Neural progenitor cell (in vitro differentiated cells): Measurements from ENCODE around the gene REN. TPM values are rescaled to one million over a fixed set of nuclear protein-coding genes. Genes with fewer than 3 reads are reported as not detected.

ENCODE experiments used
- DNase-seq: peaks from one replicate; pipeline ENCODE4 v3.0.0-alpha.2; 2016; ENCODE audit warnings: low spot score
- H2AFZ ChIP-seq: fragments of 200-600 bp; sonication (generic); replicated peaks from 2 replicates; pipeline ENCODE4 v1.6.1; 2016; ENCODE audit warnings: antibody characterized with exemption
- H3F3A ChIP-seq: fragments of 200-600 bp; sonication (generic); 2 replicates; pipeline ENCODE4 v1.6.1; 2016; ENCODE audit warnings: antibody characterized with exemption, low read depth
- H3K27ac ChIP-seq: fragments of 200-600 bp; sonication (generic); 2 replicates; pipeline ENCODE4 v1.5.1; 2016; ENCODE audit warnings: mild to moderate bottlenecking
- H3K27me3 ChIP-seq: fragments of 200-600 bp; sonication (generic); 2 replicates; pipeline ENCODE4 v1.6.1; 2016; ENCODE audit warnings: mild to moderate bottlenecking, moderate library complexity
- H3K36me3 ChIP-seq: fragments of 200-600 bp; sonication (generic); 2 replicates; pipeline ENCODE4 v1.5.1; 2016
- H3K4me1 ChIP-seq: fragments of 200-600 bp; sonication (generic); 2 replicates; pipeline ENCODE4 v1.6.1; 2016; ENCODE audit warnings: mixed run types
- H3K4me2 ChIP-seq: fragments of 200-600 bp; sonication (generic); 2 replicates; pipeline ENCODE4 v1.6.1; 2016
- H3K4me3 ChIP-seq: fragments of 200-600 bp; sonication (generic); 2 replicates; pipeline ENCODE4 v1.5.1; 2016
- H3K79me2 ChIP-seq: fragments of 200-600 bp; sonication (generic); 2 replicates; pipeline ENCODE4 v1.6.1; 2016; ENCODE audit warnings: low read depth
- H3K9ac ChIP-seq: fragments of 200-600 bp; sonication (generic); 2 replicates; pipeline ENCODE4 v1.6.1; 2016
- H3K9me3 ChIP-seq: fragments of 200-600 bp; sonication (generic); 2 replicates; pipeline ENCODE4 v1.5.1; 2016; ENCODE audit warnings: low read depth
- H4K20me1 ChIP-seq: fragments of 200-600 bp; sonication (generic); 2 replicates; pipeline ENCODE4 v1.6.1; 2016; ENCODE audit warnings: low read depth
- H3K27ac Mint-ChIP-seq: 3 replicates; pipeline ENCODE4 v1.8.0; 2021; ENCODE audit warnings: mixed read lengths
- H3K27me3 Mint-ChIP-seq: 2 replicates; pipeline ENCODE4 v1.8.0; 2022; ENCODE audit warnings: low read depth, mild to moderate bottlenecking, inconsistent platforms, moderate library complexity, mixed read lengths; ENCODE audit not compliant: insufficient read depth
- H3K36me3 Mint-ChIP-seq: 3 replicates; pipeline ENCODE4 v1.8.0; 2021; ENCODE audit warnings: mixed read lengths
- H3K4me1 Mint-ChIP-seq: 3 replicates; pipeline ENCODE4 v1.8.0; 2021; ENCODE audit warnings: mixed read lengths
- H3K4me3 Mint-ChIP-seq: 3 replicates; pipeline ENCODE4 v1.8.0; 2021; ENCODE audit warnings: mild to moderate bottlenecking, moderate library complexity, mixed read lengths
- H3K9me3 Mint-ChIP-seq: 3 replicates; pipeline ENCODE4 v1.8.0; 2020; ENCODE audit warnings: mixed read lengths
- EZH2 ChIP-seq: fragments of 200-600 bp; sonication (generic); IDR thresholded peaks from 2 replicates; pipeline ENCODE4 v1.6.1; 2017; ENCODE audit warnings: antibody characterized with exemption, mild to moderate bottlenecking, moderate library complexity
- EZH2phosphoT487 ChIP-seq: fragments of 200-600 bp; sonication (generic); IDR thresholded peaks from 2 replicates; pipeline ENCODE4 v1.6.1; 2017; ENCODE audit warnings: antibody characterized with exemption
- total RNA-seq: library from RNA; depleted of rRNA; stranded (reverse); fragments of >200 nt; gene quantifications from 2 replicates; pipeline ENCODE4 v1.2.3, GENCODE V29; 2015; ENCODE audit warnings: low replicate concordance
- TF ChIP-seq, protein P1 (sequence below): fragments of 200-600 bp; sonication (generic); IDR thresholded peaks from 2 replicates; pipeline ENCODE4 v1.5.1; 2017; ENCODE audit warnings: antibody characterized with exemption, mild to moderate bottlenecking

Gene REN
- total RNA-seq, 1 donor from 2014 or later = not detected

- H3K4me2 ChIP-seq = no peak overlapping the region
- no peak for DNase-seq
- H2AFZ ChIP-seq = no peak overlapping the region
- H3K36me3 ChIP-seq = no peaks in the 10 kb centered on the region
- H4K20me1 ChIP-seq = no peaks in the 10 kb centered on the region
- Mint-ChIP-seq H3K9me3 (no peaks in the 10 kb centered on the region), H3K27ac (no peak overlapping the region), H3K4me3 (no peak overlapping the region), H3K4me1 (no peaks in the 10 kb centered on the region), H3K36me3 (peaks cover 11% of the 10 kb centered on the region), H3K27me3 (no peaks in the 10 kb centered on the region)
- no peaks in the 10 kb centered on the region for H3K9me3 ChIP-seq
- no peaks in the 10 kb centered on the region for H3K79me2 ChIP-seq
- no peak overlapping the region for H3K9ac ChIP-seq
- no peak overlapping the region for H3K27ac ChIP-seq
- H3K27me3 ChIP-seq = no peaks in the 10 kb centered on the region
- TF ChIP-seq EZH2 (no peak), EZH2phosphoT487 (no peak)
- TF ChIP-seq, protein P1, sequence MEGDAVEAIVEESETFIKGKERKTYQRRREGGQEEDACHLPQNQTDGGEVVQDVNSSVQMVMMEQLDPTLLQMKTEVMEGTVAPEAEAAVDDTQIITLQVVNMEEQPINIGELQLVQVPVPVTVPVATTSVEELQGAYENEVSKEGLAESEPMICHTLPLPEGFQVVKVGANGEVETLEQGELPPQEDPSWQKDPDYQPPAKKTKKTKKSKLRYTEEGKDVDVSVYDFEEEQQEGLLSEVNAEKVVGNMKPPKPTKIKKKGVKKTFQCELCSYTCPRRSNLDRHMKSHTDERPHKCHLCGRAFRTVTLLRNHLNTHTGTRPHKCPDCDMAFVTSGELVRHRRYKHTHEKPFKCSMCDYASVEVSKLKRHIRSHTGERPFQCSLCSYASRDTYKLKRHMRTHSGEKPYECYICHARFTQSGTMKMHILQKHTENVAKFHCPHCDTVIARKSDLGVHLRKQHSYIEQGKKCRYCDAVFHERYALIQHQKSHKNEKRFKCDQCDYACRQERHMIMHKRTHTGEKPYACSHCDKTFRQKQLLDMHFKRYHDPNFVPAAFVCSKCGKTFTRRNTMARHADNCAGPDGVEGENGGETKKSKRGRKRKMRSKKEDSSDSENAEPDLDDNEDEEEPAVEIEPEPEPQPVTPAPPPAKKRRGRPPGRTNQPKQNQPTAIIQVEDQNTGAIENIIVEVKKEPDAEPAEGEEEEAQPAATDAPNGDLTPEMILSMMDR = no peak
- no peak overlapping the region for H3K4me3 ChIP-seq
- no peaks in the 10 kb centered on the region for H3F3A ChIP-seq
- H3K4me1 ChIP-seq = no peaks in the 10 kb centered on the region
These were observed 25.0 kb downstream of the REN start for GRCh38 chr1:204141131-204141530.

DNA sequence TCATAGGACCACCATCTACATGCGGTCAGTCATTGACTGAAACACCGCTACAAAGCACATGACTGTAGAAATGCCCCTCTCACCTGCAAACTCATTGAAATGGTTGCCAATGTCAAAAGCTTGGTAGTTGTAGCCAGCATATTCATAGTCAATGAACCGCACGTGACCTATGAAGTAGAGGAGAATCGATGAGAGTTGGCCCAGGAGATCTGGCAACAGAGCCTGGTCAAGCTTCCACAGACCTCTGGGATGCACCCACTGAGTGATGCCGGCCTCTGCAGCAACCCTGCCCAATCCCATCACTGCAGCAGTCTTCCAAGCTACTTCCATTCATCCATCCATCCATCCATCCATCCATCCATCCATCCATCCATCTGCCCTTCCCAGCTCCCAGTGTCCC, 26.2 kb downstream of the REN start:
- no peak overlapping the region for H3K9ac ChIP-seq
- no peak overlapping the region for H3K27ac ChIP-seq
- H3K9me3 ChIP-seq = no peaks in the 10 kb centered on the region
- Mint-ChIP-seq H3K27ac (no peak overlapping the region), H3K4me3 (peak overlapping the region; percentile 24), H3K36me3 (peaks cover 11% of the 10 kb centered on the region), H3K4me1 (no peaks in the 10 kb centered on the region), H3K27me3 (peaks cover 2% of the 10 kb centered on the region), H3K9me3 (no peaks in the 10 kb centered on the region)
- no peak for DNase-seq
- no peaks in the 10 kb centered on the region for H3K79me2 ChIP-seq
- H3K27me3 ChIP-seq = no peaks in the 10 kb centered on the region
- H3K36me3 ChIP-seq = no peaks in the 10 kb centered on the region
- H3K4me1 ChIP-seq = no peaks in the 10 kb centered on the region
- no peak overlapping the region for H3K4me2 ChIP-seq
- no peak overlapping the region for H3K4me3 ChIP-seq
- no peaks in the 10 kb centered on the region for H3F3A ChIP-seq
- no peak overlapping the region for H2AFZ ChIP-seq
- no peaks in the 10 kb centered on the region for H4K20me1 ChIP-seq
- TF ChIP-seq, protein P1 = no peak
- TF ChIP-seq EZH2 = no peak
- no peak for TF ChIP-seq EZH2phosphoT487

DNA sequence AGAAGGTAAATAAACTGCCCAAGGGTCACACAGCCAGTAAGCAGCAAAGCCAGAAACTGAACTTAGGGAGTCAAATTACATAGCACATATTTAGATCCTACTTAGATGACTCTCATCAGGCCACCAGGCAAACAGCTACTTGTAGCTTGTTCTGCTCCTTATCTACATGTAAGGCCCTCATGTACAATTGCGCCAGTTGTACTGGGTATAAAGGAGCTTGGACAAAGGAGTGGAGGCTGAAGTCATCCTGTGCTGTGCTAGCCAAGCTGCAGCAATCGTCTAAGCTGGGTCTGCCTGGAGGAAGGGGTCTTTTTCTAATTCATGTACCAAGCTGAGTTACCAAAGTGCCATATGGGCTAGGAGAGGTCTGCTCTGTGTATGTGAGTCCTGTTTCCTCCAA, 27.0 kb downstream of the REN start:
- H2AFZ ChIP-seq = no peak overlapping the region
- H3K27ac Mint-ChIP-seq = no peak overlapping the region
- H3K4me1 Mint-ChIP-seq = no peaks in the 10 kb centered on the region
- no peak for DNase-seq
- no peak overlapping the region for H3K4me3 Mint-ChIP-seq
- no peaks in the 10 kb centered on the region for H3K27me3 ChIP-seq
- no peaks in the 10 kb centered on the region for H4K20me1 ChIP-seq
- H3K27me3 Mint-ChIP-seq = peaks cover 2% of the 10 kb centered on the region
- no peaks in the 10 kb centered on the region for H3K9me3 ChIP-seq
- TF ChIP-seq EZH2 = no peak
- TF ChIP-seq EZH2phosphoT487 = no peak
- TF ChIP-seq, protein P1 = no peak
- no peaks in the 10 kb centered on the region for H3K79me2 ChIP-seq
- H3K36me3 Mint-ChIP-seq = peaks cover 6% of the 10 kb centered on the region
- no peak overlapping the region for H3K9ac ChIP-seq
- no peaks in the 10 kb centered on the region for H3K4me1 ChIP-seq
- H3K4me2 ChIP-seq = no peak overlapping the region
- H3K27ac ChIP-seq = no peak overlapping the region
- no peaks in the 10 kb centered on the region for H3K36me3 ChIP-seq
- no peaks in the 10 kb centered on the region for H3F3A ChIP-seq
- H3K9me3 Mint-ChIP-seq = no peaks in the 10 kb centered on the region
- H3K4me3 ChIP-seq = no peak overlapping the region

- H3K36me3 Mint-ChIP-seq = peaks cover 7% of the 10 kb centered on the region
- H3K9me3 Mint-ChIP-seq = no peaks in the 10 kb centered on the region
- Histone ChIP-seq H3K36me3 (no peaks in the 10 kb centered on the region), H3K9me3 (no peaks in the 10 kb centered on the region), H3K27me3 (no peaks in the 10 kb centered on the region), H3K4me1 (no peaks in the 10 kb centered on the region), H2AFZ (no peak overlapping the region), H3K79me2 (no peaks in the 10 kb centered on the region), H4K20me1 (no peaks in the 10 kb centered on the region), H3K9ac (no peak overlapping the region), H3K4me3 (no peak overlapping the region), H3K27ac (no peak overlapping the region), H3K4me2 (no peak overlapping the region), H3F3A (no peaks in the 10 kb centered on the region)
- TF ChIP-seq EZH2phosphoT487 (no peak), EZH2 (no peak)
- TF ChIP-seq, protein P1 = no peak
- H3K27ac Mint-ChIP-seq = no peak overlapping the region
- H3K27me3 Mint-ChIP-seq = peaks cover 2% of the 10 kb centered on the region
- no peak overlapping the region for H3K4me3 Mint-ChIP-seq
- DNase-seq = no peak
- H3K4me1 Mint-ChIP-seq = no peaks in the 10 kb centered on the region
These were observed 29.3 kb downstream of the REN start for GRCh38 chr1:204136814-204137213.
